Ovary (tissue), 3 donors: ENCODE measurements around the gene CRADD.

Experiments used
- POLR2A ChIP-seq: fragments of 450-650 bp; IDR thresholded peaks from one replicate; pipeline ENCODE4 v1.6.1; 2017; ENCODE audit warnings: antibody characterized with exemption, mild to moderate bottlenecking, moderate library complexity
- TF ChIP-seq, protein P1 (sequence below), 3 donors: fragments of 450-650 bp in 2 of 3; fragments of 200-600 bp in 1 of 3; IDR thresholded peaks; one replicate each; pipeline versions ENCODE4 v1.5.1 to v1.8.0; 2016 to 2022; ENCODE audit warnings: antibody characterized with exemption in 3 of 3, mild to moderate bottlenecking in 1 of 3
- donor health status: DM: no; HTN: no; CAD: no.

GRCh38 chr12:93938931-93939330 is 261.8 kb downstream of the CRADD start:
- TF ChIP-seq, protein P1, sequence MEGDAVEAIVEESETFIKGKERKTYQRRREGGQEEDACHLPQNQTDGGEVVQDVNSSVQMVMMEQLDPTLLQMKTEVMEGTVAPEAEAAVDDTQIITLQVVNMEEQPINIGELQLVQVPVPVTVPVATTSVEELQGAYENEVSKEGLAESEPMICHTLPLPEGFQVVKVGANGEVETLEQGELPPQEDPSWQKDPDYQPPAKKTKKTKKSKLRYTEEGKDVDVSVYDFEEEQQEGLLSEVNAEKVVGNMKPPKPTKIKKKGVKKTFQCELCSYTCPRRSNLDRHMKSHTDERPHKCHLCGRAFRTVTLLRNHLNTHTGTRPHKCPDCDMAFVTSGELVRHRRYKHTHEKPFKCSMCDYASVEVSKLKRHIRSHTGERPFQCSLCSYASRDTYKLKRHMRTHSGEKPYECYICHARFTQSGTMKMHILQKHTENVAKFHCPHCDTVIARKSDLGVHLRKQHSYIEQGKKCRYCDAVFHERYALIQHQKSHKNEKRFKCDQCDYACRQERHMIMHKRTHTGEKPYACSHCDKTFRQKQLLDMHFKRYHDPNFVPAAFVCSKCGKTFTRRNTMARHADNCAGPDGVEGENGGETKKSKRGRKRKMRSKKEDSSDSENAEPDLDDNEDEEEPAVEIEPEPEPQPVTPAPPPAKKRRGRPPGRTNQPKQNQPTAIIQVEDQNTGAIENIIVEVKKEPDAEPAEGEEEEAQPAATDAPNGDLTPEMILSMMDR (IDR thresholded peaks at IDR 0.05): no peak
- TF ChIP-seq POLR2A: no peak
